ENCODE data around the gene OCA2. TPM values are rescaled to one million over a fixed set of nuclear protein-coding genes. Genes with fewer than 3 reads are reported as not detected.

OCA2 gene
- total and polyA plus RNA-seq, 2 of the 13 experiments (the other 11 are each of a cell fraction or from before 2014, with no cell fraction given): 0.02 to 0.05 TPM

DNA sequence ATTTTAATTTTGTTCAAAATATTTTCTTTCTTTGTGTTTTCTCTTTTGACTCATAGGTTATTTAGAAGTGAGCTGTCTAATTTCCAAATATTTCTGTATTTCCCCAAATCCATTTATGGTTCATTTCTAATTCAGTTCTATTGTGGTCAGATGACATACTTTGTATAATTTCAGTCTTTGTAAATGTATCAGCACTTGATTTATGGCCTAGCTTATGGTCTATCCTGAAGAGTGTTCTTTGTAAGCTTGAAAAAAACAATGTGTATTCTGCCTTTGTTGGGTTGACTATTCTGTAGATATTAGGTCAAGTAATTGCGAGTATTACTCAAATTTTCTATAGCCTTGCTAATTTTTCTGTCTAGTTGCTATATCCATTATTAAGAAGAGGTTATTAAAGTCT is 311.2 kb downstream of the OCA2 start:
- Histone ChIP-seq H3K4me3 (replicated peaks in 1 of 3; ENCODE audit: insufficient read depth in 1 of 3, low read depth in 2 of 3, low read length in 3 of 3) (no peak overlapping the region), H3K9ac (ENCODE audit: insufficient read depth, low read depth, low read length) (no peak overlapping the region), H3K27me3 (ENCODE audit: control insufficient read depth in 1 of 2, insufficient read depth in 2 of 2, low read length in 2 of 2) (peaks cover 0 to 3% of the 10 kb centered on the region in 2 experiments; a peak in 2 of 5 replicates), H3K9me3 (ENCODE audit: low read length) (no peaks in the 10 kb centered on the region), H3K4me2 (ENCODE audit: low read depth, low read length) (no peak overlapping the region), H3K27ac (ENCODE audit: extremely low read length, insufficient read depth, low read length) (no peak overlapping the region), H2AFZ (ENCODE audit: low read length) (no peak overlapping the region), H4K20me1 (ENCODE audit: insufficient read depth, low read length) (no peaks in the 10 kb centered on the region), H3K36me3 (replicated peaks in 1 of 2; ENCODE audit: control insufficient read depth in 1 of 2, insufficient read depth in 2 of 2, low read length in 2 of 2) (no peaks in the 10 kb centered on the region), H3K79me2 (ENCODE audit: insufficient read depth, low read length) (no peaks in the 10 kb centered on the region), H3K4me1 (ENCODE audit: insufficient read depth, low read length) (no peaks in the 10 kb centered on the region)
- in situ Hi-C loops (cut with HindIII; ENCODE audit: extremely low pct_ligation_motif_present, low pct_unique_long_range_greater_than_20kb) (no loop called here), intact Hi-C loops (cut with micrococcal nuclease; ENCODE audit: unreplicated experiment) (no loop called here)
- ChIA-PET CTCF (ENCODE audit: low intra/inter-chr PET ratio, low total read pairs) (no interaction called here), POLR2A (no interaction called here)
- TF ChIP-seq ATF1 (CRISPR knock-in tag; IDR thresholded peaks at IDR 0.05) (no peak), CREM (IDR thresholded peaks at IDR 0.05) (no peak), CREM (CRISPR knock-in tag; IDR thresholded peaks at IDR 0.05) (no peak), ZNF788 (CRISPR knock-in tag; IDR thresholded peaks at IDR 0.05; ENCODE audit: borderline replicate concordance) (no peak), ZNF879 (CRISPR knock-in tag; IDR thresholded peaks at IDR 0.05) (no peak), MATR3 (CRISPR knock-in tag; IDR thresholded peaks at IDR 0.05) (no peak), ZSCAN25 (CRISPR knock-in tag; IDR thresholded peaks at IDR 0.05) (no peak), ZNF282 (IDR thresholded peaks at IDR 0.05; ENCODE audit: partially characterized antibody) (no peak), DPF2 (CRISPR knock-in tag; IDR thresholded peaks at IDR 0.05; ENCODE audit: borderline replicate concordance, low read depth) (no peak), MLLT10 (CRISPR knock-in tag; IDR thresholded peaks at IDR 0.05) (no peak), JUNB (CRISPR knock-in tag; IDR thresholded peaks at IDR 0.05; ENCODE audit: borderline replicate concordance) (no peak), ETV5 (CRISPR knock-in tag; IDR thresholded peaks at IDR 0.05; ENCODE audit: borderline replicate concordance) (no peak), MAFK (conservative IDR thresholded peaks at IDR 0.05 in 1 of 2, IDR thresholded peaks at IDR 0.05 in 1 of 2; ENCODE audit: low read length in 2 of 2) (no peak), ZNF24 (IDR thresholded peaks at IDR 0.05) (no peak), ZMAT3 (CRISPR knock-in tag; conservative IDR thresholded peaks at IDR 0.05) (no peak), KLF11 (CRISPR knock-in tag; IDR thresholded peaks at IDR 0.05) (no peak)
- TF ChIP-seq, protein P1, sequence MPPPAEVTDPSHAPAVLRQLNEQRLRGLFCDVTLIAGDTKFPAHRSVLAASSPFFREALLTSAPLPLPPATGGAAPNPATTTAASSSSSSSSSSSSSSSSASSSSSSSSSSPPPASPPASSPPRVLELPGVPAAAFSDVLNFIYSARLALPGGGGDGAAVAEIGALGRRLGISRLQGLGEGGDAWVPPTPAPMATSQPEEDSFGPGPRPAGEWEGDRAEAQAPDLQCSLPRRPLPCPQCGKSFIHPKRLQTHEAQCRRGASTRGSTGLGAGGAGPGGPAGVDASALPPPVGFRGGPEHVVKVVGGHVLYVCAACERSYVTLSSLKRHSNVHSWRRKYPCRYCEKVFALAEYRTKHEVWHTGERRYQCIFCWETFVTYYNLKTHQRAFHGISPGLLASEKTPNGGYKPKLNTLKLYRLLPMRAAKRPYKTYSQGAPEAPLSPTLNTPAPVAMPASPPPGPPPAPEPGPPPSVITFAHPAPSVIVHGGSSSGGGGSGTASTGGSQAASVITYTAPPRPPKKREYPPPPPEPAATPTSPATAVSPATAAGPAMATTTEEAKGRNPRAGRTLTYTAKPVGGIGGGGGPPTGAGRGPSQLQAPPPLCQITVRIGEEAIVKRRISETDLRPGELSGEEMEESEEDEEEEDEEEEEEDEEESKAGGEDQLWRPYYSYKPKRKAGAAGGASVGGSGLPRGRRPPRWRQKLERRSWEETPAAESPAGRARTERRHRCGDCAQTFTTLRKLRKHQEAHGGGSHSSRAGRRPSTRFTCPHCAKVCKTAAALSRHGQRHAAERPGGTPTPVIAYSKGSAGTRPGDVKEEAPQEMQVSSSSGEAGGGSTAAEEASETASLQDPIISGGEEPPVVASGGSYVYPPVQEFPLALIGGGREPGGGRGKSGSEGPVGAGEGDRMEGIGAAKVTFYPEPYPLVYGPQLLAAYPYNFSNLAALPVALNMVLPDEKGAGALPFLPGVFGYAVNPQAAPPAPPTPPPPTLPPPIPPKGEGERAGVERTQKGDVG (CRISPR knock-in tag; IDR thresholded peaks at IDR 0.05; ENCODE audit: borderline replicate concordance): no peak
- TF ChIP-seq, protein P2, sequence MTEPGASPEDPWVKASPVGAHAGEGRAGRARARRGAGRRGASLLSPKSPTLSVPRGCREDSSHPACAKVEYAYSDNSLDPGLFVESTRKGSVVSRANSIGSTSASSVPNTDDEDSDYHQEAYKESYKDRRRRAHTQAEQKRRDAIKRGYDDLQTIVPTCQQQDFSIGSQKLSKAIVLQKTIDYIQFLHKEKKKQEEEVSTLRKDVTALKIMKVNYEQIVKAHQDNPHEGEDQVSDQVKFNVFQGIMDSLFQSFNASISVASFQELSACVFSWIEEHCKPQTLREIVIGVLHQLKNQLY (CRISPR knock-in tag; IDR thresholded peaks at IDR 0.05): no peak
- no TSS peak for BruUV-seq (replicated peaks)
- FAIRE-seq (no peak), DNase-seq (ENCODE audit: low spot score) (no peak), ATAC-seq (no peak)
- WGBS (ENCODE audit: low lambda C conversion rate): 0% methylated on average over 1 of the region's 1 CpG

Measured in HepG2 (cell line).